CD4-positive, alpha-beta memory T cell (primary cell): Measurements from ENCODE around the gene RERE. TPM values are rescaled to one million over a fixed set of nuclear protein-coding genes. Genes with fewer than 3 reads are reported as not detected.
A peak's percentile ranks its signal among the peaks of the same experiment; 100 is the strongest.

Experiments used
- CTCF ChIA-PET: fragments of 350-600 bp; sonication (Branson Sonifier 250); formaldehyde crosslinking; loops from one replicate; lab custom pipeline; 2021; ENCODE audit warnings: inconsistent platforms; ENCODE audit not compliant: partially characterized antibody; lab: Charles Lee
- POLR2A ChIA-PET: fragments of 350-600 bp; sonication (Branson Sonifier 250); formaldehyde crosslinking; loops from one replicate; lab custom pipeline; 2021; ENCODE audit not compliant: partially characterized antibody; lab: Charles Lee
- DNase-seq, 5 donors: peaks; one replicate each; pipeline versions ENCODE4 v3.0.0 to v3.0.0-alpha.2; 2020 to 2022; ENCODE audit warnings: mixed read lengths in 1 of 5
- H3K27ac ChIP-seq: one replicate; pipeline ENCODE4 v1.7.0; 2013; ENCODE audit warnings: low read depth, low read length
- H3K27me3 ChIP-seq: 2 replicates; pipeline ENCODE4 v1.7.0; 2013; ENCODE audit warnings: mild to moderate bottlenecking, low read length, moderate library complexity; ENCODE audit not compliant: insufficient read depth
- H3K36me3 ChIP-seq: 2 replicates; pipeline ENCODE4 v1.7.0; 2013; ENCODE audit warnings: mild to moderate bottlenecking, low read length, moderate library complexity; ENCODE audit not compliant: insufficient read depth
- H3K4me1 ChIP-seq: 2 replicates; pipeline ENCODE4 v1.7.0; 2013; ENCODE audit warnings: mild to moderate bottlenecking, low read length, moderate library complexity; ENCODE audit not compliant: insufficient read depth
- H3K4me3 ChIP-seq, 2 donors: one replicate each; pipeline ENCODE4 v1.7.0; 2013; ENCODE audit warnings: low read length in 2 of 2, mild to moderate bottlenecking in 1 of 2
- H3K9me3 ChIP-seq, 2 donors: one replicate each; pipeline ENCODE4 v1.7.0; 2013; ENCODE audit warnings: low read length in 2 of 2, control low read depth in 1 of 2; ENCODE audit not compliant: control insufficient read depth in 1 of 2
- H3K27ac Mint-ChIP-seq, 7 donors: one replicate each; pipeline ENCODE4 v1.8.0; 2020 to 2021; ENCODE audit warnings: mixed read lengths in 7 of 7, mild to moderate bottlenecking in 6 of 7, inconsistent platforms in 3 of 7, moderate library complexity in 3 of 7
- H3K27me3 Mint-ChIP-seq, 2 donors: one replicate each; pipeline ENCODE4 v1.8.0; 2020 to 2021; ENCODE audit warnings: mixed read lengths in 2 of 2
- H3K36me3 Mint-ChIP-seq, 2 donors: one replicate each; pipeline ENCODE4 v1.8.0; 2020 to 2021; ENCODE audit warnings: mixed read lengths in 2 of 2, inconsistent platforms in 1 of 2, mild to moderate bottlenecking in 1 of 2
- H3K4me1 Mint-ChIP-seq, 4 donors: one replicate each; pipeline ENCODE4 v1.8.0; 2020 to 2021; ENCODE audit warnings: mixed read lengths in 4 of 4, mild to moderate bottlenecking in 1 of 4
- H3K4me3 Mint-ChIP-seq, 8 donors: one replicate each; pipeline ENCODE4 v1.8.0; 2020 to 2021; ENCODE audit warnings: mixed read lengths in 8 of 8, mild to moderate bottlenecking in 7 of 8, moderate library complexity in 6 of 8, inconsistent platforms in 3 of 8
- H3K9me3 Mint-ChIP-seq, 8 donors: one replicate each; pipeline ENCODE4 v1.8.0; 2020 to 2021; ENCODE audit warnings: mixed read lengths in 8 of 8, mild to moderate bottlenecking in 5 of 8, inconsistent platforms in 3 of 8, moderate library complexity in 1 of 8
- intact Hi-C: fragments of 100-400 bp; cut with micrococcal nuclease; formaldehyde crosslinking; loops from one replicate; pipeline ENCODE4 v1.15.1; 2023
- polyA plus RNA-seq, 2 donors: library from polyadenylated mRNA; unstranded; fragments of 300-500 nt; fragmentation: Illumina TruSeq; gene quantifications; one replicate each; pipeline ENCODE4 v1.2.3, GENCODE V29; 2021
- total RNA-seq, 2 experiments: library from RNA; stranded (reverse); gene quantifications; one replicate each; pipeline ENCODE4 v1.2.3, GENCODE V29; 2021

The RERE gene
- total and polyA plus RNA-seq, 4 experiments from 2014 or later, result 0.38 to 117 (median 60.3) TPM

DNA sequence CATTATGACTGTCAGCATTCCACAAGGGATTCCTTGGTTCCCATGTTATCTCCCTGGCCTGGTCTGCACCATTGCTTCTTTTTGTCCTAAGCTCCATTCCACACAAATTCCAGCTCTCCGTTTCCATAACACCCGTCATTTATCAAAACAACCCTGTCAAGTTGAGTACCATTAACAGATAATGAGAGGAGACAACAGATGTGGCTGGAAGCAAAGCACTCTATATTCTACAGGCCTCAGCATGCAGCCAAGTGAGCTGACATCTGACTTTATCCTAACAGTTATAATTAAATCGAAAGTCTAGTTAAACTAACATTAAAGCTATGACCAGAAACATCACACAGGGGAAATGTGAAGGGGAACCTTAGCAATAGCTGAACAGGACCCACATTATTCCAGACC lies 110.4 kb downstream of the RERE start:
- ChIA-PET CTCF (interaction anchor here (2.1 kb wide), 1 partner anchor 19 kb away, joined by 8 read pairs; no protein-coding TSS in a partner anchor), POLR2A (no interaction called here)

DNA sequence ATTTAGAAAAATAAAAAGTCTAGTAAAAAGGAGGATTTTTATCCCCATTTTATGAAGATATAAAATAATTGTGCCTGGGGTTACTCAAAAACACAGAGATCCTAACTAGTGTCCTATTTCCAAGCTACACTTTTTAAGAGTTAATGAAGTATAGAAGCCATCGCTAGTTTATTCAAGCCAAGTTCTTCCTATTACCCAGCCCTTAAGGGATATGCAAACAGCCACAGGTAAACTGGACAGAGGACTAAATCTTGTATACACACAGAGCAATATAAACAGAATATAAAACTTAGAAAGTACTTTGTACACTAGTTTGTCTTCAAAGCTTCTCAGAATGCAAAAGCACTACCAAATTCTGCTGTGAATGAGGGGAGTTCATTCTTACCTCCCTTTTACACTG lies 111.1 kb downstream of the RERE start:
- intact Hi-C loops, result loop anchor here (10.0 kb wide), 1 partner anchor 109 kb away; the partner anchor contains the start of gene RERE
- POLR2A ChIA-PET, result no interaction called here

More for the DNA sequence above, 110.4 kb downstream of the RERE start:
- Histone ChIP-seq H3K4me3 (no peak overlapping the region), H3K27me3 (peaks cover 18% of the 10 kb centered on the region), H3K36me3 (no peaks in the 10 kb centered on the region), H3K4me1 (peaks cover 16% of the 10 kb centered on the region), H3K9me3 (no peaks in the 10 kb centered on the region), H3K27ac (no peak overlapping the region)
- H3K36me3 Mint-ChIP-seq, result peaks cover 0 to 7% of the 10 kb centered on the region in 2 donors
- no peak for DNase-seq
- H3K4me3 Mint-ChIP-seq, result no peak overlapping the region
- H3K4me1 Mint-ChIP-seq, result peaks cover 8 to 17% (median 15%) of the 10 kb centered on the region in 4 donors
- H3K27me3 Mint-ChIP-seq, result peaks cover 16 to 17% of the 10 kb centered on the region in 2 donors
- peaks cover 0 to 2% (median 0%) of the 10 kb centered on the region in 8 donors for H3K9me3 Mint-ChIP-seq
- H3K27ac Mint-ChIP-seq, result no peak overlapping the region
- intact Hi-C loops, result loop anchor here (10.0 kb wide), 1 partner anchor 108 kb away; the partner anchor contains the start of gene RERE

DNA sequence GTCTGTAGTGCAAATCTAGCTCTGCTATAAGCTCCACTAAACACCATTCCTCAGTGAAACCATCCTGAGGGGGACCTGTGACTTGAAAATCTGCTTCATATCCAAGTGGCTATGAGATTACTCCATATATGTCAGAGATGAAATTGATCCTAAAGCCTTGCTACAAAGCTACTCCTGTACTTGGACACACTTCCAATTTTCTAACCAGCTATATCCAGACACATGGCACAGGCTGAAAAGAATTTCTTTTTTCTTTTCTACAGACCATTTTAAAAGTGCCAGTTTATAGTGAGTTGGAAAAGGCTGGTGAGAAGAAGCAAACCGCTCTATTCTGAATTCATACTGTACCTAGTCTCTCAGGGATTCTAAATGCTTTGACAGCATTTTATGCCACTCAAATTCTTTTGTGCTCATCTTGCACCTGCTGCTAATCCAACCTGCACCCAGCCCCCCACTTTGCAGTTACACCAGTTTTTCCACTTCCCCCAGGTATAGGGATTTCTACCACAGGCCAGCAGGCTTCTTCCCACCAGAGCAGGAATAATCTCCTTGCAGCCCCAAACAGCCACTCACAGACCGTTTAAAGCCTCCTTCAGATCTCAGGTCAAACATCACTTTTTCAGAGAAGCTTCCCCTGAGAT lies 112.5 kb downstream of the RERE start:
- ChIA-PET CTCF (interaction anchor here (1.0 to 2.6 kb wide), 4 partner anchors 8 to 274 kb away, joined by 3 to 11 read pairs (median 5); no protein-coding TSS in a partner anchor), POLR2A (no interaction called here)
- Histone ChIP-seq H3K4me3 (no peak overlapping the region), H3K4me1 (peaks cover 32% of the 10 kb centered on the region), H3K27me3 (peaks cover 23% of the 10 kb centered on the region), H3K27ac (no peak overlapping the region), H3K36me3 (no peaks in the 10 kb centered on the region), H3K9me3 (no peaks in the 10 kb centered on the region)
- no peak for DNase-seq
- H3K9me3 Mint-ChIP-seq, result peaks cover 0 to 2% (median 0%) of the 10 kb centered on the region in 8 donors
- H3K4me1 Mint-ChIP-seq, result peaks cover 17 to 30% (median 25%) of the 10 kb centered on the region in 4 donors
- H3K27me3 Mint-ChIP-seq, result peaks cover 25 to 26% of the 10 kb centered on the region in 2 donors
- intact Hi-C loops, result loop anchor here (10.0 kb wide), 1 partner anchor 110 kb away; the partner anchor contains the start of gene RERE
- peak overlapping the region in 2 of 8 donors; percentile 1 to 22 for H3K4me3 Mint-ChIP-seq
- peaks cover 0 to 6% of the 10 kb centered on the region in 2 donors for H3K36me3 Mint-ChIP-seq
- H3K27ac Mint-ChIP-seq, result peak overlapping the region in 1 of 7 donors; percentile 14

More for the DNA sequence above, 111.1 kb downstream of the RERE start:
- H3K4me3 ChIP-seq, result no peak overlapping the region
- H3K4me1 Mint-ChIP-seq, result peaks cover 12 to 22% (median 19%) of the 10 kb centered on the region in 4 donors
- H3K4me1 ChIP-seq, result peaks cover 20% of the 10 kb centered on the region
- no peaks in the 10 kb centered on the region for H3K36me3 ChIP-seq
- no peaks in the 10 kb centered on the region for H3K9me3 ChIP-seq
- H3K27me3 ChIP-seq, result peaks cover 23% of the 10 kb centered on the region
- no peak for DNase-seq
- peaks cover 22% of the 10 kb centered on the region in 2 donors for H3K27me3 Mint-ChIP-seq
- H3K4me3 Mint-ChIP-seq, result no peak overlapping the region
- peaks cover 0 to 2% (median 0%) of the 10 kb centered on the region in 8 donors for H3K9me3 Mint-ChIP-seq
- no peak overlapping the region for H3K27ac Mint-ChIP-seq
- no peak overlapping the region for H3K27ac ChIP-seq
- H3K36me3 Mint-ChIP-seq, result peaks cover 0 to 7% of the 10 kb centered on the region in 2 donors
- CTCF ChIA-PET, result interaction anchor here (2.1 kb wide), 1 partner anchor 20 kb away, joined by 8 read pairs; no protein-coding TSS in a partner anchor

DNA sequence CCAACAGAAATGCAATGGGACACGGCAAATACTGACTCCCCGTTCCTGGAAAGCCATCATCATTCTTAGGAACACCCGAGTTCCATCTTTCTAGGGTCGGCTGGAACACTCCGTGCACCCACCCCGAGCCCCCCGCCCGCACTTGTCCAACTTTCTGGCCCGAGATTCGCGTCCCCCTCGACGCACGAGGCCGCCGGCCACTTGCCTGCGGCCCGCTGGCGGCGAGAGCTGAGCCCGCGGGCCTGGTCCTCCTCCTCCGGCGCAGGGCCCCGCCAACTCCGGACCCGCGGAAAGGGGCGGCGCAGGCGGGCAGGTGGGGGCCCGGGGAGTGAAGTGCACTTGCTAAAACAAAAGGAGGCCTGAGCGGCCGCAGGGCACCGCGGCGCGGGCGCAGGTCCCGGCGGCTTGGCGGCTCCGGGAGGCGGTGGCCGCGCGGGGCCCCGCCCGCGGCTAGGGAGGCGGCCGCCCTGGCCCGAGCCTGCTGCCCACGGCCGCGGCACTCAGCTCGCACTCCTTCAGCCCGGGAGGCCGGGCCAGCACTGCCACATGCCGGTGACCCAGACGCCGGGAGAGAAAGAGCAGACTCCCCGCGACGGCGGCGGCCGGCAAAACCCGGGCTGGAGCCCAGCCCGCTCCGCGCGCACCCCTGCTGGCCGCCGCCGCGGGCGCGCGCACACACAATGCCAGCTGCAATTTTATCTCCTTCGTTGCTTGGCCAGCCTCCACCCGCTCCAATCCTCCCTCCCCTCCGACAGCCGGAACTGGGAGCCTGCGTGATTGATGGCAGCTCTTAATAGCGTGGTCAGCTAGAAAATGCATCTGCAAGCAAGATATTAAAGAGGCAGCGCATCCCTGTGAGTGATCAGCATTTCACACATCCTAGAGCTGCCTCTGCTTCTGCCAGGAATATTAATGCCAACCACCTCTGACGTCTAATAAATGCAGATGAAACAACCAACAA lies 114.3 kb downstream of the RERE start:
- POLR2A ChIA-PET, result interaction anchor here (0.8 to 1.1 kb wide), 3 partner anchors 24 to 279 kb away, joined by 3 to 4 read pairs (median 3); no protein-coding TSS in a partner anchor
- CTCF ChIA-PET, result interaction anchor here (0.9 to 2.6 kb wide), 3 partner anchors 10 to 146 kb away, joined by 3 to 11 read pairs (median 7); no protein-coding TSS in a partner anchor
- peak; percentile 31 to 56 (median 44) for DNase-seq
- Mint-ChIP-seq H3K4me3 (peak overlapping the region; percentile 81 to 91 (median 86)), H3K4me1 (peaks cover 15 to 30% (median 26%) of the 10 kb centered on the region in 4 donors), H3K27me3 (peaks cover 25 to 26% of the 10 kb centered on the region in 2 donors), H3K9me3 (peaks cover 0 to 2% (median 0%) of the 10 kb centered on the region in 8 donors), H3K36me3 (no peaks in the 10 kb centered on the region), H3K27ac (peak overlapping the region; percentile 9 to 86 (median 58))
- intact Hi-C loops, result loop anchor here (10.0 kb wide), 1 partner anchor 112 kb away; the partner anchor contains the start of gene RERE
- Histone ChIP-seq H3K27ac (no peak overlapping the region), H3K4me1 (peaks cover 32% of the 10 kb centered on the region), H3K4me3 (peak overlapping the region in 1 of 2 donors; percentile 36), H3K36me3 (no peaks in the 10 kb centered on the region), H3K27me3 (peaks cover 23% of the 10 kb centered on the region), H3K9me3 (no peaks in the 10 kb centered on the region)

- Mint-ChIP-seq H3K9me3 (peaks cover 0 to 2% (median 0%) of the 10 kb centered on the region in 8 donors), H3K27ac (peak overlapping the region in 3 of 7 donors; percentile 37 to 63 (median 47)), H3K4me1 (peaks cover 15 to 30% (median 26%) of the 10 kb centered on the region in 4 donors), H3K36me3 (no peaks in the 10 kb centered on the region), H3K27me3 (peaks cover 25 to 26% of the 10 kb centered on the region in 2 donors), H3K4me3 (peak overlapping the region; percentile 57 to 81 (median 68))
- ChIA-PET CTCF (no interaction called here), POLR2A (no interaction called here)
- Histone ChIP-seq H3K27ac (no peak overlapping the region), H3K9me3 (no peaks in the 10 kb centered on the region), H3K27me3 (peaks cover 23% of the 10 kb centered on the region), H3K4me3 (peak overlapping the region in 1 of 2 donors; percentile 22), H3K4me1 (peaks cover 32% of the 10 kb centered on the region), H3K36me3 (no peaks in the 10 kb centered on the region)
- no peak for DNase-seq
- intact Hi-C loops, result loop anchor here (10.0 kb wide), 1 partner anchor 112 kb away; the partner anchor contains the start of gene RERE
Observed at GRCh38 chr1:8702472-8702849, 115.0 kb downstream of the RERE start.

DNA sequence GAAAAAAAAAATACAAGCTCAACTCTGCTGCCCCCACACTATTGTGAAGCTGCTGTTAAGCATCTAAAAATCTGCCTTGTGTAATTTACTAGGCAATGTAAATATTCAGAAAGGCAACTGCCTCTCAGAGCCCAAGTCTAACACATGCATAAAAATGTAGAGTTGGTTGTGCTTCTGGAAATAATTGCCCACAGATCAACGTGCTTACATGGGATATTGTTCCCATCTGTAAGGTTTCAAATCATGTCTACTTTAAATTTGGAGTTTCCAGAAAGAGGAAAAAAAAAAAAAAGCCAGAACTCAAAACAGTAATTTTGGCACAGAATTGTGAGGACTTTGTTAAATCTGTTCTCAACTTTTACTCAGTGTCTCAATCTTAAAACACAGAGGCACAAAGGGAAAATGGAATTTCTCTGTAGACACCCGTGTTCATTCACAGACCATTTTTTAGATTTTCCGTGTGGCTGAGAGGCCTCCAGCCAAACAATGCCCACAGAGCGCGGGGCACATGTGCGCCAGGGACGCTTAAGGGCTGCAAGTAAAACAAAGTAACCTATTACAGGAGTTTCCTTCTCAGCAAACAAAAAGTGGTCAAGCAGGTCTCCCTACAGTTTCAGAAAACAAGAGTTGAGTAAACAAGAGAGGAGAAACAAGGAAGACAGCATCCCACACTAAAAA lies 115.5 kb downstream of the RERE start:
- Histone ChIP-seq H3K27me3 (peaks cover 23% of the 10 kb centered on the region), H3K9me3 (no peaks in the 10 kb centered on the region), H3K4me1 (peaks cover 32% of the 10 kb centered on the region), H3K27ac (no peak overlapping the region), H3K4me3 (no peak overlapping the region), H3K36me3 (no peaks in the 10 kb centered on the region)
- peaks cover 25% of the 10 kb centered on the region in 2 donors for H3K27me3 Mint-ChIP-seq
- H3K27ac Mint-ChIP-seq, result peak overlapping the region in 6 of 7 donors; percentile 53 to 91 (median 68)
- H3K4me1 Mint-ChIP-seq, result peaks cover 15 to 30% (median 26%) of the 10 kb centered on the region in 4 donors
- ChIA-PET POLR2A (interaction anchor here (0.6 to 1.7 kb wide), 5 partner anchors 10 to 125 kb away, joined by 3 to 4 read pairs (median 3); partner anchors contain the start of gene RERE), CTCF (interaction anchor here (1.3 to 1.8 kb wide), 4 partner anchors 15 to 147 kb away, joined by 3 to 4 read pairs (median 4); no protein-coding TSS in a partner anchor)
- H3K36me3 Mint-ChIP-seq, result no peaks in the 10 kb centered on the region
- H3K9me3 Mint-ChIP-seq, result peaks cover 0 to 2% (median 0%) of the 10 kb centered on the region in 8 donors
- intact Hi-C loops, result loop anchor here (10.0 kb wide), 1 partner anchor 113 kb away; the partner anchor contains the start of gene RERE
- DNase-seq, result no peak
- peak overlapping the region; percentile 61 to 77 (median 66) for H3K4me3 Mint-ChIP-seq
